Pancreas (tissue), 10 donors: Measurements from ENCODE around the gene ARHGAP4. TPM values are rescaled to one million over a fixed set of nuclear protein-coding genes. Genes with fewer than 3 reads are reported as not detected.
A peak's percentile ranks its signal among the peaks of the same experiment; 100 is the strongest.

Experiments used
- ATAC-seq, 4 donors: fragments of 200-7000 bp; cut with Tn5 transposase; one replicate each; pipeline versions ENCODE4 v1.8.0 to v1.9.1; 2020; ENCODE audit warnings: mild to moderate bottlenecking in 4 of 4, moderate library complexity in 4 of 4
- DNase-seq, 6 donors: peaks; one replicate each; pipeline ENCODE4 v3.0.0-alpha.2; 2020
- FAIRE-seq: peaks from 2 replicates; lab custom pipeline; 2012; peaks lifted over from hg19 to GRCh38; lab: Jason Lieb, UNC
- H3K27ac ChIP-seq, 4 donors: fragments of 200-600 bp; sonication (generic); 1 replicate in 3 of 4; 2 replicates in 1 of 4; pipeline versions ENCODE4 v1.5.0 to v1.8.0; 2020
- H3K27me3 ChIP-seq, 4 donors: fragments of 200-600 bp; one replicate each; pipeline ENCODE4 v1.8.0; 2021
- H3K36me3 ChIP-seq, 3 donors: fragments of 200-600 bp; sonication (generic) in 1 of 3; one replicate each; pipeline versions ENCODE4 v1.5.0 to v1.8.0; 2020 to 2021
- H3K4me1 ChIP-seq, 3 donors: fragments of 200-600 bp; one replicate each; pipeline ENCODE4 v1.8.0; 2021
- H3K4me3 ChIP-seq, 4 donors: fragments of 200-600 bp; sonication (generic) in 2 of 4; one replicate each; pipeline versions ENCODE4 v1.5.0 to v1.8.0; 2020 to 2021
- H3K9me3 ChIP-seq, 4 donors: fragments of 200-600 bp; one replicate each; pipeline ENCODE4 v1.8.0; 2021
- CTCF ChIP-seq, 4 donors: fragments of 200-600 bp; sonication (generic) in 3 of 4; IDR thresholded peaks; one replicate each; pipeline versions ENCODE4 v1.5.0 to v1.8.0; 2021; ENCODE audit warnings: antibody characterized with exemption in 4 of 4
- WGBS, 2 donors: extraction: QIAGEN DNeasy Blood & Tissue Kit; methylation state at CpG; one replicate each; pipeline ENCODE4 v1.1.7; 2013; 5-methylcytosine and 5-hydroxymethylcytosine counted together
- intact Hi-C, 3 donors: fragments of 100-400 bp; cut with DNase I; formaldehyde crosslinking; loops; one replicate each; pipeline versions ENCODE4 v1.11.1 to v1.14.2; 2022
- polyA plus RNA-seq, 2 donors: library from polyadenylated mRNA; stranded (reverse); fragments of 200-250 nt; gene quantifications; one replicate each; pipeline ENCODE4 v1.2.3, GENCODE V29; 2013
- total RNA-seq, 6 donors: library from RNA; stranded (reverse); fragmentation: NEBNext Ultra II Directional in 4 of 6; extraction: Animal tissue kit (Norgen Biotek cat#: 25700) in 4 of 6; gene quantifications; one replicate each; pipeline versions ENCODE4 v1.2.1 to v1.2.4, GENCODE V29; 2021 to 2023
- donor health status: healthy with polysubstance abuse.
- donor health status: DM: no; HTN: no; CAD: no; lungs with moderate emphysema.
- donor health status: DM: no; HTN: no; CAD: no.
- donor health status: control.
- donor health status: control.
- donor health status: Bipolar disorder and iron deficiency.
- donor health status: DM: yes; HTN: yes; CAD: no.
- donor health status: DM: no; HTN: no; CAD: no.
- donor health status: DM: no; HTN: no; CAD: no.
- donor health status: DM: yes; HTN: yes; CAD: no.

ARHGAP4 gene
- total and polyA plus RNA-seq, 8 donors: 1.9 to 71.7 (median 10.1) TPM

- Histone ChIP-seq H3K36me3 (peaks cover 0 to 44% (median 20%) of the 10 kb centered on the region in 3 donors), H3K4me1 (no peaks in the 10 kb centered on the region), H3K9me3 (no peaks in the 10 kb centered on the region), H3K27me3 (peaks cover 0 to 4% (median 0%) of the 10 kb centered on the region in 4 donors), H3K4me3 (no peak overlapping the region), H3K27ac (no peak overlapping the region)
- peak; percentile 98 to 99 (median 99) for TF ChIP-seq CTCF (IDR thresholded peaks at IDR 0.05)
- peak; percentile 57 to 88 (median 86) for ATAC-seq
- peak in 4 of 6 donors; percentile 76 to 91 (median 82) for DNase-seq
- intact Hi-C loops: loop anchor here (5.0 to 10.0 kb wide), 3 partner anchors 179 to 189 kb away; partner anchors contain the start of gene PLXNB3 (in 1 of the 3)
- 30 to 33% methylated on average over 33 of the region's 33 CpGs for WGBS, 2 donors
- no peak for FAIRE-seq
These were observed 27.3 kb upstream of the ARHGAP4 start for GRCh38 chrX:153953342-153953830.

- no peak for ATAC-seq
- Histone ChIP-seq H3K9me3 (no peaks in the 10 kb centered on the region), H3K4me1 (no peaks in the 10 kb centered on the region), H3K27ac (no peak overlapping the region), H3K4me3 (no peak overlapping the region), H3K36me3 (peaks cover 0 to 42% (median 20%) of the 10 kb centered on the region in 3 donors), H3K27me3 (peaks cover 0 to 4% (median 0%) of the 10 kb centered on the region in 4 donors)
- 91 to 93% methylated on average over 32 of the region's 32 CpGs for WGBS, 2 donors
- no peak for TF ChIP-seq CTCF (IDR thresholded peaks at IDR 0.05)
- intact Hi-C loops: loop anchor here (5.0 to 10.0 kb wide), 3 partner anchors 178 to 188 kb away; partner anchors contain the start of gene PLXNB3 (in 1 of the 3)
- no peak for FAIRE-seq
- no peak for DNase-seq
These were observed 26.4 kb upstream of the ARHGAP4 start for GRCh38 chrX:153952373-153953026.

GRCh38 chrX:153951683-153952372 is 25.8 kb upstream of the ARHGAP4 start:
- Histone ChIP-seq H3K4me3 (no peak overlapping the region), H3K36me3 (peaks cover 0 to 35% (median 20%) of the 10 kb centered on the region in 3 donors), H3K9me3 (no peaks in the 10 kb centered on the region), H3K27me3 (peaks cover 0 to 4% (median 0%) of the 10 kb centered on the region in 4 donors), H3K27ac (no peak overlapping the region), H3K4me1 (no peaks in the 10 kb centered on the region)
- WGBS, 2 donors: 92 to 94% methylated on average over 27 to 28 of the region's 28 CpGs
- TF ChIP-seq CTCF (IDR thresholded peaks at IDR 0.05): no peak
- DNase-seq: no peak
- no peak for ATAC-seq
- intact Hi-C loops: loop anchor here (5.0 to 10.0 kb wide), 3 partner anchors 177 to 187 kb away; partner anchors contain the start of gene PLXNB3 (in 1 of the 3)
- no peak for FAIRE-seq

- peaks cover 0 to 26% (median 17%) of the 10 kb centered on the region in 3 donors for H3K36me3 ChIP-seq
These were observed 24.1 kb upstream of the ARHGAP4 start for GRCh38 chrX:153950127-153950526.

More at GRCh38 chrX:153950127-153950526, 24.1 kb upstream of the ARHGAP4 start:
- no peak for TF ChIP-seq CTCF (IDR thresholded peaks at IDR 0.05)
- FAIRE-seq (no peak), DNase-seq (no peak), ATAC-seq (no peak)
- H3K4me1 ChIP-seq: no peaks in the 10 kb centered on the region
- intact Hi-C loops: loop anchor here (5.0 to 10.0 kb wide), 3 partner anchors 175 to 185 kb away; partner anchors contain the start of gene PLXNB3 (in 1 of the 3)
- H3K27me3 ChIP-seq: peaks cover 0 to 4% (median 0%) of the 10 kb centered on the region in 4 donors
- H3K27ac ChIP-seq: no peak overlapping the region
- no peaks in the 10 kb centered on the region for H3K9me3 ChIP-seq
- H3K4me3 ChIP-seq: no peak overlapping the region
- WGBS, 2 donors: 82 to 93% methylated on average over 19 of the region's 19 CpGs
